ENCODE results near the gene USP13.

Gene USP13

DNA sequence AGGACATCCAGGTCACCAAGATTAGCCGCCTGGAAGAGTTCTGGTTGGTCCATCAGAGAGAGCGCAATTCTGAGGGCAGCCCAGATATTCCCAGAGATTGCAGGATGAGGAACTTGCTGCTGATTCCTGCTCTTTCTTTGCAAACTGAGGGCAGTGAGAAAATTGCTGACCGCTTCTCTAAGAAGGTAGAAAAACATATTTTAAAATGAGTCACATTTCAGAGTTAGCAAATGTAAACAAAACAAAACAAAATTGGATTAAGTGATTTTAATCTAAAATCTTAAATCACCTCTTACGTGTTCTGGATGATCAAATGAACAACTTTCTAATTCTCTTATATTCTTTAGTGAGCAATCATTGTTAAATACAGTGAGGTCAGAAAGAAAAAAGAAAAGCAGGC, 149.0 kb downstream of the USP13 start:
- no peak for DNase-seq

DNA sequence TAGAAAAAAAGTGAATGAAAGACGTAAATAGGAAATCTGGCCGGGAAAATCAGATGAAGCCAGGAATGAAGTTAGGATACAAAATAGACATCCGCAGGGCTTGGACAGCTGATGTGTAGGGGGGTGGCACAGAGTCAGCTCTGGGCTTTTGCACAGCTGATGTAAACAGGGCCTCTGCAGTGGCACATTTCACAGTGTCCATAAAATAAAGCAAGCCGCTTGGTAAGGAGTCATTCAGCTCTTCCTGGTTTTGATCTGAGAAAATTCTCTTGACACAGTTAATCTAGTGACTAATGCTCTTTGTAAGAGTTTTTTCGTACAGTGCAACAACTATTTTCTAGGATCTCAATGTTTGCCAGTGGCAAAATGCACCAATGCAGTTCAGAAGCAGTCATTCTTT, 153.3 kb downstream of the USP13 start:
- no peak for DNase-seq

DNA sequence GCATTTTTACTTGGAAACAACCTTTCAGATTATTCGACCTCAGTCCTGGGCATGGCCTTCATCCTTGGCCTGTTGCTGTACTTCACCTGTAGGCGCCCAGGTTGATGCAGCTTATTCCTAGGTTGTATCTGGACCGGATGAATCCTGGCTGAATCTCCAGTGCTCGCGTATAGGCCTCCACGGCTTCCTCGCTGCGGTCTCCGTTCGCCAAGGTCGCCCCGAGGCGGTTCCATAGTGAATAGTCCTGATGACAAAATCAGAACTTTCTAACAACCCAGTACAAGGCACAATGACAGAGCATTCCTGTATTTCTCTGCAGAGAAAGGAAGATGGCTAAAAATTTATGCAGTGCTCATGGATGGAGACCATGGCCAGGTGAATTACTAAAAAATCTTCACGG, 154.7 kb downstream of the USP13 start:
- DNase-seq, result no peak

DNA sequence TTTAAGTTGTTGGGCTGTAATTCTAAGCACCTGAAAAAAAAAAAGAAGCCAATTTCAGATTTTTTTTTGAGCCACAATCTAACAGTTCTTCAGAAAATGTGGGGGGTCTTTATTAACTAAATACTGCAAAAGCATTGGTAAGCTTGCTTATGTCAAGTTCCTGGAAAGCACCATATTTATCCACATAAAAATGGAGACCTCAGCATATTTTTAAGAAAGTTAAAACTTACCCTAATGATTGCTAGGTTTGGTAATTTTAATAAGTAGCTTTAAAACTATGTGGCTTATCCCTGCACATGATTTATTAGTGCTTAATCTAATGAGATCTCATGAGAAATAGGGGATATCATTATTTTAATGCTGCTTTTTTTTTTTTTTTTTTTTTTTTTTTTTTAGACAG, 156.8 kb downstream of the USP13 start:
- no peak for DNase-seq

DNA sequence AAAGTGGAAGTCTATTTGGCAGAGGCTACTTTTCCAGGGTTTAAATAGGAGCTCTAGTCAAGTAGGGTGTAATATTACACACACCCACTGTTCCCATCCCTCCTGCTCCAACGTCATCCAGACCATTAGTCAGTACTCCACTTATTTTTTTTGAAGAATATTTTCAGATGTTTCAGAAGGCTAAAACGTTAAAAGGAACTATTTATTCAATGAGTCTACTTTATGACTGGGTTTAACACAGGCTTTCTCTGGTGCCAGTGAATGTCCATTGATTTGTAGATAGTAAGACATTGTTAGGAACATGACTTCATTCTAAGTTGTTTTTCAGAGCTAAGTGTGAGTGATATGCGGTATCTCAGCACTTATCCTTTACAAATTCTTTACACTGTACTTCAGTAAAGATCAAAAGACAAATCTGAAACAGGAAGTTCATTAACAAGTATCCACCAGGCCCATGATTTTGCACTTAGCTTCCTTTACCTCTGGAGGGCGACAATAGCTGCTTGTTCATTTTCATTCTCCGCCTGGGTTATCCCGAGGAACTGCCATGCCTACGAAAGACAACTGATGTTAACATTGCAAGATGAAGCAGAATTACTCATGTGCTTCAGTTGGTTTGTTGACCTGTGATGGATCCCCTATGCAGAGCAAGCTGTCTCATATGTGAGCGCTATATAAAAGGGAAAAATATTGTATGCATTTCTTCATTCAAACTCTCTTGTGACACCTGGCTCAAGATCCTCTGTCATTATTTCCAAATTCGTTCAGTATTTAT, 158.7 kb downstream of the USP13 start:
- peak; percentile 11 for DNase-seq

DNA sequence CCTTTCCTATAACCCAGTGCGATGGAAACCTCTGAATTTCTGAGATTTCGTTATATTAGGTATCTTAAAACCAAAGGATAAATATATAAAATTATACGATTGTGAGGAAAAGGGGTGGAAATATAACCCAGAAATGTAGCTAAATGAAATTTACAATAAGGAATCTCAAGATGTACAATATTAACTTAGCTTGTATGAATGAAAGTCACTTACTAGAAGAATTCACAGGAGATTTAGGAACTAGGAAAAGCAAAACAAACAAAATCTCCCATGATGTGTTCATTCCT, 159.2 kb downstream of the USP13 start:
- DNase-seq, result no peak

DNA sequence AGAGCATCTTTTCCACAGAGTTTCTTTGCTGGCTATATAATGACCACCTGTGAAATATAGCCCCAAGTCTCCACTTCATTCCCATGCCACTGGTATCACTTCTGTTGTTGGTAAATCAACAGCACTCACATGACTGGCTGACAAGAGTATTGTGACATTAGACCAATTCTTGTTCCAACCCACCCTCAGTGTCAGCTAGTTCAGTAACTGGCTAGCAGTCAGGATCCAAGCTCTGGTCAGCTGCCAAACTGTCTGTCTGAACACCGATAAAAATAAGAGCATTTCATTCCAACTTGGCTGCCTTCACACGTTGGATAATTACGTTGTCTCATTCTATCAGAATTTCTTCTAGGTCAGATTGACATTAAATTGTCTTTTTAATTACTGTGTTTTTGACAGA, 166.5 kb downstream of the USP13 start:
- no peak for DNase-seq

DNA sequence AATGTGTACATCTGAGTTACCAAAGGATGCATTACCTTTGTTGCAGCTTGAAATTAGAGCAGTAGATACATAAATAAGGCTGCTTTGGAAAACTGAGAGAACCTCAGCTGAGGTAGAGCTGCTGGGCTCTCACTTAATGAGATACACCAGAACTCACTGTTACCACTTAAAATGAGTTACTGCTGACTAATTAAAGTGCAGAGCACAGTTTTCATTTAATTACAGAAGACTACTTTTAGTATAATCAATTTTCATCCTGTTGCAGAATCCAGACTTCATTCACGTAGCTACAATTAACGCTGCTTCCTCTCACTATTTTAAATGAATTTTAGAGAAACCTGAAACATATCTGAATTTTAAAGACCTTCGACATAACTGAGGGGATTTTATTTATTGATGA, 169.5 kb downstream of the USP13 start:
- DNase-seq, result no peak

DNA sequence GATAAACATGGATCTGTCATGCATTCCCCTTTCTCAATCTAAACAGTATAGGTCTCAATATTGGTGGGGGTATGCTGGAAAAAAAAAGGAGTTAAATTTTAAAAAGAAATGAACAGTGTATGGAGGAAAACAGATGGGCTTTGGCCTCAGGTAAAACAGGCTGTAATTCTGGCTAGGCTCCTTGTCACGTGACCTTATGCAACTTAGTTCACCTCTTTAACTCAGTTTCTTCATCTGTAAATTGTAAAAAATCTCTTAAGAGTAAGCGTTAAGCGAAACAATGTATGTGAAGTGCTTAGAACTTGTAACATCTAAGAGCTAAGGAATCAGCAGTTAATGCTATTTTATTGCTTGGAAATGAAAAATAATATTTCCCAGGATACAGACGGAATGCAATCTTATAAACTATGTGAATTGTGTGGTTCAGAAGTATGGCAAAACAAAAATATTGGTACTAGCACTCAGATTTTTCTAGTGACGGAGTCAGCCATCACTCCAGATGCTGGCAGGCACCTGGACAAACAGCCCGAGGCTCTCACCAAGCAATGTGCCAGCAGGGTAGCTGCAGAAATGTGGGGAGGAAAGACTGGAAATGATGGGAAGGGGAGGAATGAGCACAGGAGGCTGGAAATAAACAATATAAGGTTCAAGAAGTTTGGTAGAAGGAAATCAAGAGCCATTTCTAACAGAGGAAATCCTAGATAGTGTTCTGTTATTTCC, 172.8 kb downstream of the USP13 start:
- DNase-seq, result no peak

DNA sequence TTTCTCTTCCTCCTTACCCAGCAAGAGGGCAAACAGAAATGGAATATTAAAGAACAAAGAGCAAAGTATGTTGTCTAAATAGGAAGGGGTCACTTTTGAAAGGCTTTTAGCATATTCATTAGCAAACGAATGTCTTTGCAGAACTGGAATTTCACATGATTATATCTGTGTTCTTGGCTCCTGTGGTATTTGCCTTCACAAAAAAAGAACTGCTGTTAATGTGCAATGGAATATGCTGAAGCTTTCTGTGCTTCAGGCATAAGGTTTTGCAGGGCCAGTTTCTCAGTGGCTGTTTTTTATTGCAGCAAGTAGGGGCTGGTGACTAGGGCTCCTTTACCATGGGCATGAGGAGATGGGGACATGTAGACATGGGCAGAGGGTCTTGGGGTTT, 173.4 kb downstream of the USP13 start:
- DNase-seq, result no peak

DNA sequence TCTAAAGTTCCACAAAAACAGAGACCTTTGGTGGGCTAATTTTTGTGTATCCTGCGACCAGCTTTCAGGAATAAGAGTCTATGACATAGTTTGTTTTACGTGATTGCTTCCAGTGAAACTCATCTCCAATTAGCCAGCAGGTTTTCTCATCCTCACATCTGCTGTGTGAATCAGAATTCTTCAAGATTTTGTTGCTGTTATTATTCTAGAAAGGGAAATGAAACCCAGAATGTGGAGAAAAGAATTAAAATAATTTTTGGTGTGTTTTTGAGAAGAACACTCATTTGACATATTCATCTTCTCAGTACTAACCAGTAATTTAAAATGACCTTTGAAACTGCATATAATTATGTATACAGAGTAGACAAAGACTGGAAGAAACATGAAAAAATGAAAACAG, 175.9 kb downstream of the USP13 start:
- no peak for DNase-seq

DNA sequence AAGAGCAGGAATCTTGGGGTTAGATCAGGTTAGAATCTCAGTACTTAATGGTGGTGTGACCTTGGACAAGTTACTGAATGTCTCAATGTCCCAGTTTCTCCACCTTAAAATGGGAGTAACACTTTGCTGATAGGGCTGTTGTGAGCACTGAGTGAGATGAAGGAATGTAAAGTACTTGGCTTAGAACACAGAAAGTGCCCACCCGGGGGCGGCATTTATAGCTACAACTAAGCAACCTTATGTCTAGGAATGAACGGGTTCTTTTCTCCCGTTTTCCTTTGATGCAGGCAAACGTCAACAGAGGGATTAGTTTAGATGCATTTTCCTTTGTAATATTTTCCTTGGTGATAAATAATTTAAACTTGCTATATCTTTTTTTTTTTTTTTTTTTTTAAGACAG, 176.6 kb downstream of the USP13 start:
- no peak for DNase-seq

DNA sequence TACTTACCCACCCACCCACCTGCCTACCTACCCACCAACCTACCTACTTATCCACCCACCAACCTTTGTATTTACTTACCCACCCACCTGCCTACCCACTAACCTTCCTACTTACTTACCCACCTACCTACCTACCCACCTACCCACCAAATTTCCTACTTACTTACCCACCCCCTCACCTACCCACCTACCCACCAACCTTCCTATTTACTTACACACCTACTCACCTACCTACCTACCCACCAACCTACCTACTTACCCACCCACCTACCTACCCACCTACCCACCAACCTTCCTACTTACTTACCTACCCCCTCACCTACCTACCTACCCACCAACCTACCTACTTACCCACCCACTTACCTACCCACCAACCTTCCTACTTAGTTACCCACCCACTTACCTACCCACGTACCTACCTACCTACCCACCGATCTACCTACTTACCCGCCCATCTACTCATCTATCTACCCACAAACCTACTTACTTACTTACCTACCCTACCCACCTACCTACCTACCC, 179.6 kb downstream of the USP13 start:
- DNase-seq, result no peak

DNA sequence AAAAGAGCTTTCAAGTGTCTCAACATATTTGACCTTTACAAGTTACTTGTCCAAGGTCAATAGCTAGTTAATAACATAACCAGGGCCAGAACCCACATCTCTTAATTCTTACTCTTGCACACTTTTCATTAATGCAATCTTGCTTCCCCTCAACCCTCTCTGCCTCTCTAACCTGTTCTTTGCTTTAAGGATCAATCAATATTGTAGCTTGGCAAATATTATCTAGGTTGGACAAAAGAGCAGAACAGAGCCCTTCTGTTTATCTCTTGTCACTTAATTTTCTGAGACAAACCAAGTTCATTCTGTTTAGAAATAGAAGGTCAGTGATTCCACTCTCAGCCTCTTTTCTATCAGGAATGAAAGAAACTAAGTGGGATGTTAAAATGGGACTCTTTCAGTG, 180.5 kb downstream of the USP13 start:
- no peak for DNase-seq

DNA sequence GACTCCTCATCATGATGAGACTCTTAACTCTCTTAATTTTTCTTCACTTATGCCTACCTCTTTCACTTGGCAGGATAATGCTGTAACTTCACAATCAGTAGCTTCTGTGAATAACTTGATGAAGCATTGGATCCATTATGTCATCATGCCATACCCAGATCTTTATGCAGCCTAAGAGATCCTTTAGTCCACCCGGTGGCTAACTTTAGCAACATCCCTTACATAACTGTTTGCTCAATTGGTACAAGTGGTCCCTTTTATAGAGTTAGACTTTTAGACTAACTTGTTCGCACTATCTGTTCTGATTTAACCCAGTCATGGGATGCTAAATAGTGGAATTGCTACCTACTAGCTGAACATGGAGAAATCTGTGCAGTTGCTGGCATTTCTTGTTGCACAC, 184.5 kb downstream of the USP13 start:
- no peak for DNase-seq
